ENCODE measurements around the gene ZNF628.

ZNF628 gene

DNA sequence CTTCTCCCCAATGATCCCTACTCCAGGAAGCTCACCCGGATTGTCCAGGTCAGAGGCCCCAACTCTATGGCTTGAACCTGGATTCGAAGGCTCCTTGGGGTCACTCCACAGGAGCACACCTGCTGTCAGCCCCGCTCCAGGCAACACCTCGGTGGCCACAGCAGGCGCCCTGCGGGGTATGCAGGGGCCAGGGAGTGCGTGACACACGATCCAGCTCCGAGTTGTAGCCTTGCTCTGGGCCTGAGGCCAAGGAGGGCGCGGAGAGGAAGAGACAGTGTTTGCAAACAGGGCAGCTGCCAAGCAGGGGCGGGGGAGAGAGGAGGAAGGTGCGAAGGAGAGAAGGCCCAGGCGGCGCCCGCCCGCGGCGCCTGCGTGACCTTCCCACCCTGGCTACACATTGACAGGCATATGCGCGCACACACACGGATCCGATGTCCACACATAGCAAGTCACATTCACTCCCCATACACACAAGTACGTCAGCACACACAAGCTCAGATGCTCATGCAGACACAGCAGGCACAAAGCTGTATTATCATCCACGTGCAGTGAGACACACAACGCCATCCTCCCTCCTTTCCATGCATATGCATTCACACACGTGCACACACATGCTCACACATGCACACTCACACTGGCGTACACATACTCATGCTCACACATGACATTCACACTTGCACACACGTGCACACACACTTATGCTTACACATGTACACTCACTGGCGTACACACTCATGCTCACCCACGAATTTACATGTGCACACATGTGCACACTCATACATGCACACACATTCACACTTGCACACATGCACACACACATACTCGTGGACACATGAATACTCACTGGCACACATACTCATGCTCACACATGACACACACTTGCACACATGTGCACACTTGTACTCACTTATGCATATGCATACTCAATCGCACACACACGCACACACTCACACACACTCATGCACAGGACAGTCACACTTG, 50.1 kb downstream of the ZNF628 start:
- TF ChIP-seq, protein P1, sequence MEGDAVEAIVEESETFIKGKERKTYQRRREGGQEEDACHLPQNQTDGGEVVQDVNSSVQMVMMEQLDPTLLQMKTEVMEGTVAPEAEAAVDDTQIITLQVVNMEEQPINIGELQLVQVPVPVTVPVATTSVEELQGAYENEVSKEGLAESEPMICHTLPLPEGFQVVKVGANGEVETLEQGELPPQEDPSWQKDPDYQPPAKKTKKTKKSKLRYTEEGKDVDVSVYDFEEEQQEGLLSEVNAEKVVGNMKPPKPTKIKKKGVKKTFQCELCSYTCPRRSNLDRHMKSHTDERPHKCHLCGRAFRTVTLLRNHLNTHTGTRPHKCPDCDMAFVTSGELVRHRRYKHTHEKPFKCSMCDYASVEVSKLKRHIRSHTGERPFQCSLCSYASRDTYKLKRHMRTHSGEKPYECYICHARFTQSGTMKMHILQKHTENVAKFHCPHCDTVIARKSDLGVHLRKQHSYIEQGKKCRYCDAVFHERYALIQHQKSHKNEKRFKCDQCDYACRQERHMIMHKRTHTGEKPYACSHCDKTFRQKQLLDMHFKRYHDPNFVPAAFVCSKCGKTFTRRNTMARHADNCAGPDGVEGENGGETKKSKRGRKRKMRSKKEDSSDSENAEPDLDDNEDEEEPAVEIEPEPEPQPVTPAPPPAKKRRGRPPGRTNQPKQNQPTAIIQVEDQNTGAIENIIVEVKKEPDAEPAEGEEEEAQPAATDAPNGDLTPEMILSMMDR (IDR thresholded peaks at IDR 0.05; ENCODE audit: insufficient read depth, low read depth, low read length, missing control alignments) = no peak
- no peak overlapping the region for H3K4me3 ChIP-seq (ENCODE audit: low read depth, low read length)
- DNase-seq (ENCODE audit: low read depth) = no peak

GRCh38 chr19:55527197-55528029, 51.0 kb downstream of the ZNF628 start:
- TF ChIP-seq, protein P1 (IDR thresholded peaks at IDR 0.05; ENCODE audit: insufficient read depth, low read depth, low read length, missing control alignments) = no peak
- no peak for DNase-seq (ENCODE audit: low read depth)
- H3K4me3 ChIP-seq (ENCODE audit: low read depth, low read length) = no peak overlapping the region

- no peak overlapping the region for H3K4me3 ChIP-seq (ENCODE audit: low read depth, low read length)
- TF ChIP-seq, protein P1 (IDR thresholded peaks at IDR 0.05; ENCODE audit: insufficient read depth, low read depth, low read length, missing control alignments) = no peak
- no peak for DNase-seq (ENCODE audit: low read depth)
Observed at GRCh38 chr19:55528030-55528803, 51.8 kb downstream of the ZNF628 start.

- no peak overlapping the region for H3K4me3 ChIP-seq (ENCODE audit: low read depth, low read length)
- no peak for DNase-seq (ENCODE audit: low read depth)
- TF ChIP-seq, protein P1 (IDR thresholded peaks at IDR 0.05; ENCODE audit: insufficient read depth, low read depth, low read length, missing control alignments) = no peak
Observed at GRCh38 chr19:55529636-55530234, 53.3 kb downstream of the ZNF628 start.

DNA sequence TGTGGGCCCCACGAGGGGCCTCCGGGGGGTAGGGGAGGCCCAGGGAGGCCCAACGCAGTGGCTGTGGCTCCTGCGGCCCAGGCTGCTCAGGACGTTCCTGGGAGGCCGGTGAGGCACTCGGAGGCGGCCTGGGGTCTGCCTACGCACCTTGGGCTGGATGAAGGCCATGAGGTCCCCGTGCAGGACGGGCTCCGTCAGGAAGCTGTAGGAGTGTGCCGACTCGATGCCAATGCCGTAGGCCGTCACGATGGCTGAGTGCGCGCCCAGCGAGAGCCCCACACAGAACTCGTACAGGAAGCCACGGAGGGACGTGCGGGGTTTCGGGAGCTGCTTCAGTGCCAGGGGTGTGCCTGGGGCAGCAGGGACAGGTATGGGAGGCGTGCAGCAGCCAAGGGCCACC, 54.6 kb downstream of the ZNF628 start:
- H3K4me3 ChIP-seq (ENCODE audit: low read depth, low read length) = no peak overlapping the region
- TF ChIP-seq, protein P1 (IDR thresholded peaks at IDR 0.05; ENCODE audit: insufficient read depth, low read depth, low read length, missing control alignments) = no peak
- no peak for DNase-seq (ENCODE audit: low read depth)
